Thyroid gland (tissue), 4 donors: ENCODE results near the gene KRT74.

Experiments
- CTCF ChIP-seq, 6 experiments: fragments of 200-600 bp in 3 of 6; fragments of 450-650 bp in 3 of 6; sonication (generic) in 3 of 6; IDR thresholded peaks; one replicate each; pipeline ENCODE4 v1.5.1; 2016 to 2019; ENCODE audit warnings: antibody characterized with exemption in 6 of 6, mild to moderate bottlenecking in 2 of 6, inconsistent platforms in 1 of 6, moderate library complexity in 1 of 6
- POLR2A ChIP-seq, 2 donors: fragments of 450-650 bp; IDR thresholded peaks; one replicate each; pipeline ENCODE4 v1.6.1; 2017; ENCODE audit warnings: antibody characterized with exemption in 2 of 2, mild to moderate bottlenecking in 2 of 2, moderate library complexity in 1 of 2

GRCh38 chr12:52603314-52603713, 29.7 kb upstream of the KRT74 start:
- TF ChIP-seq CTCF (IDR thresholded peaks at IDR 0.05), result no peak
- no peak for TF ChIP-seq POLR2A (IDR thresholded peaks at IDR 0.05)
